ENCODE results near the gene FARP1.

Gene FARP1

GRCh38 chr13:98489446-98490194 is 346.7 kb downstream of the FARP1 start:
- DNase-seq (ENCODE audit: low read depth), result no peak
- no peak overlapping the region for H3K4me3 ChIP-seq (ENCODE audit: low read depth, low read length)
- in situ Hi-C loops (cut with HindIII; ENCODE audit: low sequenced_read_pairs), result no loop called here
- TF ChIP-seq, protein P1, sequence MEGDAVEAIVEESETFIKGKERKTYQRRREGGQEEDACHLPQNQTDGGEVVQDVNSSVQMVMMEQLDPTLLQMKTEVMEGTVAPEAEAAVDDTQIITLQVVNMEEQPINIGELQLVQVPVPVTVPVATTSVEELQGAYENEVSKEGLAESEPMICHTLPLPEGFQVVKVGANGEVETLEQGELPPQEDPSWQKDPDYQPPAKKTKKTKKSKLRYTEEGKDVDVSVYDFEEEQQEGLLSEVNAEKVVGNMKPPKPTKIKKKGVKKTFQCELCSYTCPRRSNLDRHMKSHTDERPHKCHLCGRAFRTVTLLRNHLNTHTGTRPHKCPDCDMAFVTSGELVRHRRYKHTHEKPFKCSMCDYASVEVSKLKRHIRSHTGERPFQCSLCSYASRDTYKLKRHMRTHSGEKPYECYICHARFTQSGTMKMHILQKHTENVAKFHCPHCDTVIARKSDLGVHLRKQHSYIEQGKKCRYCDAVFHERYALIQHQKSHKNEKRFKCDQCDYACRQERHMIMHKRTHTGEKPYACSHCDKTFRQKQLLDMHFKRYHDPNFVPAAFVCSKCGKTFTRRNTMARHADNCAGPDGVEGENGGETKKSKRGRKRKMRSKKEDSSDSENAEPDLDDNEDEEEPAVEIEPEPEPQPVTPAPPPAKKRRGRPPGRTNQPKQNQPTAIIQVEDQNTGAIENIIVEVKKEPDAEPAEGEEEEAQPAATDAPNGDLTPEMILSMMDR (IDR thresholded peaks at IDR 0.05; ENCODE audit: low read depth, low read length, missing control alignments), result no peak

GRCh38 chr13:98490195-98490836 is 347.4 kb downstream of the FARP1 start:
- TF ChIP-seq, protein P1 (IDR thresholded peaks at IDR 0.05; ENCODE audit: low read depth, low read length, missing control alignments), result no peak
- no peak overlapping the region for H3K4me3 ChIP-seq (ENCODE audit: low read depth, low read length)
- in situ Hi-C loops (cut with HindIII; ENCODE audit: low sequenced_read_pairs), result no loop called here
- no peak for DNase-seq (ENCODE audit: low read depth)

GRCh38 chr13:98490866-98491265 is 348.0 kb downstream of the FARP1 start:
- TF ChIP-seq, protein P1 (IDR thresholded peaks at IDR 0.05; ENCODE audit: low read depth, low read length, missing control alignments), result no peak
- no peak for DNase-seq (ENCODE audit: low read depth)
- no peak overlapping the region for H3K4me3 ChIP-seq (ENCODE audit: low read depth, low read length)
- in situ Hi-C loops (cut with HindIII; ENCODE audit: low sequenced_read_pairs), result no loop called here

- H3K4me3 ChIP-seq (ENCODE audit: low read depth, low read length), result no peak overlapping the region
- in situ Hi-C loops (cut with HindIII; ENCODE audit: low sequenced_read_pairs), result no loop called here
- TF ChIP-seq, protein P1 (IDR thresholded peaks at IDR 0.05; ENCODE audit: low read depth, low read length, missing control alignments), result no peak
- no peak for DNase-seq (ENCODE audit: low read depth)
These were observed 349.6 kb downstream of the FARP1 start for GRCh38 chr13:98492335-98493041.

DNA sequence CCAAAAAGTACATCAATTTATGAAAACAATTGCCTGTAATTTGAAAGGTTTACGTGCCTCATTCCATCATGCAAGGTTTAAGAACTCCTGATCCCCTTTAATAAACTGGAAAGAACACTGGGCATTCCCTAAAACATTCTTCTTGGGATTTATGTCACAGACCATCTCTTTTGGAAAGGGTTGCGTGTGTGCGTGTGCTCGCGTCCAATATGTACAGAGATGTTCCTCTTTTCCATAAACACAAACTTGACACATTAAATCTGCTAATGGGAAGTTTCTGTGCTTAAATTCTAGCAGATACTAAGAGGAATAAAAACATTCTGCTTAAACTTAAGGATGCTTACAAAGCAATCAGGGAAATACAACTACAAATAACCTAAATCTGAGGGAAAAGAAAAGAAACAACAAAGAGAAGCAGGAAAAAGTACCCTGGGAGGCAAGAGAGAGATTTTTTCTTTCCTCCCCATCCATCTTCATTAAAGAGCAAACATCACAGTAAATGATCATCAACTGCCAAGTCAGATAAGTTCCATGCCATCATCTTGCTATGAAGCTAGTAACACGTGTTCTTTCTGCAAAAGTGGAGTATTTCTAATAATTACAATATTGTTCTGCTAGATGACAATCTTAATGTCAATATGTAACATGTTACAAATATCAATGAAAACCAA is 350.3 kb downstream of the FARP1 start:
- in situ Hi-C loops (cut with HindIII; ENCODE audit: low sequenced_read_pairs), result no loop called here
- no peak overlapping the region for H3K4me3 ChIP-seq (ENCODE audit: low read depth, low read length)
- TF ChIP-seq, protein P1 (IDR thresholded peaks at IDR 0.05; ENCODE audit: low read depth, low read length, missing control alignments), result no peak
- DNase-seq (ENCODE audit: low read depth), result no peak

DNA sequence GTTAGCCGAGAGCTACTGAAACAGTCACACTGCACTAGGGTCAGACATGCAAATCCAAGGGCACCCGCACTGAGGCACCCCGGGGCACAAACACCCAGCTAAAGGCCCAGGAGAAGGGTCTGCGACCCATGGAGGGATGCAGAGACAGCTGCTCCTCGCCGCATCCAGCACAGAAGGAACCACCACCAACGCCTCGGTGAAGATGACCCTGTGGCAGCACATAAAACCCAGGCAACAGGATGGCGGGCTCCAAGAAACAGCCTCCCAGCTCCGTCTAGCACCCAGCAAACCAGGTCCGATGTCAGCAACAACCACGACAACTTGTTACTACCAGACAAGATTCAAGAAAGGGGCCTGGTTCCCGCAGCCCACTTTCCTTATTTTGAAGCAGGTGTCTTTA is 351.9 kb downstream of the FARP1 start:
- no peak for DNase-seq (ENCODE audit: low read depth)
- in situ Hi-C loops (cut with HindIII; ENCODE audit: low sequenced_read_pairs), result no loop called here
- TF ChIP-seq, protein P1 (IDR thresholded peaks at IDR 0.05; ENCODE audit: low read depth, low read length, missing control alignments), result no peak
- no peak overlapping the region for H3K4me3 ChIP-seq (ENCODE audit: low read depth, low read length)
